ENCODE results near the gene NHLH1. TPM values are rescaled to one million over a fixed set of nuclear protein-coding genes. Genes with fewer than 3 reads are reported as not detected.

The NHLH1 gene
- total and polyA plus RNA-seq, 8 donors = 0.09 to 0.58 (median 0.23) TPM

GRCh38 chr1:160361814-160362167 is 5.1 kb upstream of the NHLH1 start:
- ATAC-seq (no peak), DNase-seq (no peak)
- Histone ChIP-seq H3K9me3 (no peaks in the 10 kb centered on the region), H3K4me3 (no peak overlapping the region), H3K27ac (no peak overlapping the region), H3K36me3 (peaks cover 0 to 40% of the 10 kb centered on the region in 2 donors), H3K4me1 (no peaks in the 10 kb centered on the region), H3K27me3 (no peaks in the 10 kb centered on the region)
- no peak for TF ChIP-seq CTCF (IDR thresholded peaks at IDR 0.05)
- intact Hi-C loops (cut with DNase I) = no loop called here

GRCh38 chr1:160362168-160362957 is 4.5 kb upstream of the NHLH1 start:
- TF ChIP-seq CTCF (IDR thresholded peaks at IDR 0.05) = no peak
- Histone ChIP-seq H3K9me3 (no peaks in the 10 kb centered on the region), H3K4me3 (no peak overlapping the region), H3K27me3 (no peaks in the 10 kb centered on the region), H3K27ac (no peak overlapping the region), H3K36me3 (peaks cover 0 to 34% of the 10 kb centered on the region in 2 donors), H3K4me1 (no peaks in the 10 kb centered on the region)
- DNase-seq (no peak), ATAC-seq (no peak)
- intact Hi-C loops (cut with DNase I) = no loop called here

- H3K4me1 ChIP-seq = no peaks in the 10 kb centered on the region
- H3K27ac ChIP-seq = no peak overlapping the region
- no peaks in the 10 kb centered on the region for H3K27me3 ChIP-seq
- no peak for TF ChIP-seq CTCF (IDR thresholded peaks at IDR 0.05)
- no peaks in the 10 kb centered on the region for H3K9me3 ChIP-seq
- no peak for ATAC-seq
- DNase-seq = no peak
- H3K36me3 ChIP-seq = peaks cover 0 to 28% of the 10 kb centered on the region in 2 donors
- H3K4me3 ChIP-seq = no peak overlapping the region
- intact Hi-C loops (cut with DNase I) = no loop called here
Measured at GRCh38 chr1:160363010-160363409, 3.9 kb upstream of the NHLH1 start.

GRCh38 chr1:160363951-160364735 is 2.7 kb upstream of the NHLH1 start:
- intact Hi-C loops (cut with DNase I) = no loop called here
- H3K4me1 ChIP-seq = no peaks in the 10 kb centered on the region
- no peaks in the 10 kb centered on the region for H3K27me3 ChIP-seq
- H3K4me3 ChIP-seq = no peak overlapping the region
- H3K9me3 ChIP-seq = no peaks in the 10 kb centered on the region
- TF ChIP-seq CTCF (IDR thresholded peaks at IDR 0.05) = no peak
- ATAC-seq (no peak), DNase-seq (no peak)
- no peak overlapping the region for H3K27ac ChIP-seq
- H3K36me3 ChIP-seq = peaks cover 0 to 18% of the 10 kb centered on the region in 2 donors

GRCh38 chr1:160365325-160365724 is 1.5 kb upstream of the NHLH1 start:
- no peak for DNase-seq
- intact Hi-C loops (cut with DNase I) = no loop called here
- H3K4me3 ChIP-seq = no peak overlapping the region
- peaks cover 0 to 6% of the 10 kb centered on the region in 2 donors for H3K36me3 ChIP-seq
- no peaks in the 10 kb centered on the region for H3K27me3 ChIP-seq
- no peak overlapping the region for H3K27ac ChIP-seq
- H3K4me1 ChIP-seq = no peaks in the 10 kb centered on the region
- H3K9me3 ChIP-seq = no peaks in the 10 kb centered on the region
- no peak for ATAC-seq
- TF ChIP-seq CTCF (IDR thresholded peaks at IDR 0.05) = no peak

Data from left lung (tissue), 10 donors.